ENCODE measurements around the gene STAMBP. TPM values are rescaled to one million over a fixed set of nuclear protein-coding genes. Genes with fewer than 3 reads are reported as not detected.

Gene STAMBP
- total and polyA plus RNA-seq, 2 of the 13 experiments (the other 11 are each of a cell fraction or from before 2014, with no cell fraction given) = 49.6 to 53.2 TPM

DNA sequence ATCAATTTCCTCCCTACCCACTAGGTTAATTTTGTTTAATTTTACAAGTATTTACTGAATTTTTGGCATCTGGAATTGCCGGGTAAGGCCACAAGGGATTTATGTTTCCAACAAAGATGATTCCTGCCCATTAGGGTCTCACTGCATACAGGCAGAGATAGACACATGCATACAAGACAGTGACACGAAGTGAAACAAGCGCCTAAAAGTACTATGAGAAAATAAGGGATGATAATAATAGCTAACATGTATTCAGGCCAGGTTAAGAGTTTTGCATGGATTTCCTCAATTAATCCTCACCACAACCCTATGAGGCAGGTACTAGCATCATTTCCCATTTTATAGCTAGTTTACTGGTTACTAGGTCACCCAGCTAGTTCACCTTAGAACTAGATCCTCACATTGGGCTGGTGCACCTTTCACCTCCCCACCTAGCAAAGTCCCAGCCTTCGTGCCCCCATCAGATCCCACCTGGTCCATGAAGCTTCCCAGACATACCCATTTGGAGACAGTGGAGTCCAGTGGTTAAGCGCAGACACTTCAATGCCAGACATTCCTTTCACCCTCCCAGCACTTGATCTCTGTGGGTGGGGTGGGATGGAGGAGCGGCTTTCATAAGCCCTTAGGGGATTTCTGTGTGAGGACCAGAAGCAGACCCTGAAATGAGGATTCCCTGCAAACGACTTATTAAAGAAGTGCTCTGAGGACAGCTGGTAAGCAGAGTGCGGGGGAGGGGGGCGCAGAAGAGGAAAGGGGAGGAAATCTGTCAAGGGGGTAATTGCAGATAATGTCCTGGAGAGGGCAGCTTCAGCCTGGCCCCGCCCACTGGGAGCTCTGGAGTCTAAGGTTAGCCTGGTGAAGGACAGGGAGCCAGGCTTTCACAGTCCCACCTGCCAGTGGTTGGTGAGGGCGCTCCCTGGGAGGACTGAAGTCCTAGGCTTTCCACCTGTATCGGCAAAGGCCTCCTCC, 92.1 kb downstream of the STAMBP start (continued):
- TF ChIP-seq MYC (CRISPR knock-in tag; IDR thresholded peaks at IDR 0.05; ENCODE audit: borderline replicate concordance) (0 out of 2 replicates have a peak, but pooled peaks have one; percentile 4), RXRB (CRISPR knock-in tag; IDR thresholded peaks at IDR 0.05; ENCODE audit: borderline replicate concordance) (no peak), SP1 (IDR thresholded peaks at IDR 0.05) (no peak), SP1 (CRISPR knock-in tag; IDR thresholded peaks at IDR 0.05) (peak; percentile 87), JUND (CRISPR knock-in tag; IDR thresholded peaks at IDR 0.05) (no peak), TCF7L2 (IDR thresholded peaks at IDR 0.05; ENCODE audit: low read depth, low read length) (no peak), ZSCAN25 (CRISPR knock-in tag; IDR thresholded peaks at IDR 0.05) (no peak), ZNF350 (CRISPR knock-in tag; IDR thresholded peaks at IDR 0.05; ENCODE audit: borderline replicate concordance, low read depth) (0 out of 2 replicates have a peak, but pooled peaks have one; percentile 14)
- TF ChIP-seq, protein P1, sequence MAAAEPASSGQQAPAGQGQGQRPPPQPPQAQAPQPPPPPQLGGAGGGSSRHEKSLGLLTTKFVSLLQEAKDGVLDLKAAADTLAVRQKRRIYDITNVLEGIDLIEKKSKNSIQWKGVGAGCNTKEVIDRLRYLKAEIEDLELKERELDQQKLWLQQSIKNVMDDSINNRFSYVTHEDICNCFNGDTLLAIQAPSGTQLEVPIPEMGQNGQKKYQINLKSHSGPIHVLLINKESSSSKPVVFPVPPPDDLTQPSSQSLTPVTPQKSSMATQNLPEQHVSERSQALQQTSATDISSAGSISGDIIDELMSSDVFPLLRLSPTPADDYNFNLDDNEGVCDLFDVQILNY (CRISPR knock-in tag; conservative IDR thresholded peaks at IDR 0.05) = no peak
- TF ChIP-seq, protein P2, sequence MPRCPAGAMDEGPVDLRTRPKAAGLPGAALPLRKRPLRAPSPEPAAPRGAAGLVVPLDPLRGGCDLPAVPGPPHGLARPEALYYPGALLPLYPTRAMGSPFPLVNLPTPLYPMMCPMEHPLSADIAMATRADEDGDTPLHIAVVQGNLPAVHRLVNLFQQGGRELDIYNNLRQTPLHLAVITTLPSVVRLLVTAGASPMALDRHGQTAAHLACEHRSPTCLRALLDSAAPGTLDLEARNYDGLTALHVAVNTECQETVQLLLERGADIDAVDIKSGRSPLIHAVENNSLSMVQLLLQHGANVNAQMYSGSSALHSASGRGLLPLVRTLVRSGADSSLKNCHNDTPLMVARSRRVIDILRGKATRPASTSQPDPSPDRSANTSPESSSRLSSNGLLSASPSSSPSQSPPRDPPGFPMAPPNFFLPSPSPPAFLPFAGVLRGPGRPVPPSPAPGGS (CRISPR knock-in tag; IDR thresholded peaks at IDR 0.05) = no peak
- TF ChIP-seq, protein P3, sequence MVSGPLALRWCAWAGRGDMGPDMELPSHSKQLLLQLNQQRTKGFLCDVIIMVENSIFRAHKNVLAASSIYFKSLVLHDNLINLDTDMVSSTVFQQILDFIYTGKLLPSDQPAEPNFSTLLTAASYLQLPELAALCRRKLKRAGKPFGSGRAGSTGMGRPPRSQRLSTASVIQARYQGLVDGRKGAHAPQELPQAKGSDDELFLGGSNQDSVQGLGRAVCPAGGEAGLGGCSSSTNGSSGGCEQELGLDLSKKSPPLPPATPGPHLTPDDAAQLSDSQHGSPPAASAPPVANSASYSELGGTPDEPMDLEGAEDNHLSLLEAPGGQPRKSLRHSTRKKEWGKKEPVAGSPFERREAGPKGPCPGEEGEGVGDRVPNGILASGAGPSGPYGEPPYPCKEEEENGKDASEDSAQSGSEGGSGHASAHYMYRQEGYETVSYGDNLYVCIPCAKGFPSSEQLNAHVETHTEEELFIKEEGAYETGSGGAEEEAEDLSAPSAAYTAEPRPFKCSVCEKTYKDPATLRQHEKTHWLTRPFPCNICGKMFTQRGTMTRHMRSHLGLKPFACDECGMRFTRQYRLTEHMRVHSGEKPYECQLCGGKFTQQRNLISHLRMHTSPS (CRISPR knock-in tag; IDR thresholded peaks at IDR 0.05; ENCODE audit: low read depth) = no peak
- TF ChIP-seq, protein P4, sequence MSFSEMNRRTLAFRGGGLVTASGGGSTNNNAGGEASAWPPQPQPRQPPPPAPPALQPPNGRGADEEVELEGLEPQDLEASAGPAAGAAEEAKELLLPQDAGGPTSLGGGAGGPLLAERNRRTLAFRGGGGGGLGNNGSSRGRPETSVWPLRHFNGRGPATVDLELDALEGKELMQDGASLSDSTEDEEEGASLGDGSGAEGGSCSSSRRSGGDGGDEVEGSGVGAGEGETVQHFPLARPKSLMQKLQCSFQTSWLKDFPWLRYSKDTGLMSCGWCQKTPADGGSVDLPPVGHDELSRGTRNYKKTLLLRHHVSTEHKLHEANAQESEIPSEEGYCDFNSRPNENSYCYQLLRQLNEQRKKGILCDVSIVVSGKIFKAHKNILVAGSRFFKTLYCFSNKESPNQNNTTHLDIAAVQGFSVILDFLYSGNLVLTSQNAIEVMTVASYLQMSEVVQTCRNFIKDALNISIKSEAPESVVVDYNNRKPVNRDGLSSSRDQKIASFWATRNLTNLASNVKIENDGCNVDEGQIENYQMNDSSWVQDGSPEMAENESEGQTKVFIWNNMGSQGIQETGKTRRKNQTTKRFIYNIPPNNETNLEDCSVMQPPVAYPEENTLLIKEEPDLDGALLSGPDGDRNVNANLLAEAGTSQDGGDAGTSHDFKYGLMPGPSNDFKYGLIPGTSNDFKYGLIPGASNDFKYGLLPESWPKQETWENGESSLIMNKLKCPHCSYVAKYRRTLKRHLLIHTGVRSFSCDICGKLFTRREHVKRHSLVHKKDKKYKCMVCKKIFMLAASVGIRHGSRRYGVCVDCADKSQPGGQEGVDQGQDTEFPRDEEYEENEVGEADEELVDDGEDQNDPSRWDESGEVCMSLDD (CRISPR knock-in tag; IDR thresholded peaks at IDR 0.05; ENCODE audit: borderline replicate concordance) = no peak
- TF ChIP-seq, protein P5, sequence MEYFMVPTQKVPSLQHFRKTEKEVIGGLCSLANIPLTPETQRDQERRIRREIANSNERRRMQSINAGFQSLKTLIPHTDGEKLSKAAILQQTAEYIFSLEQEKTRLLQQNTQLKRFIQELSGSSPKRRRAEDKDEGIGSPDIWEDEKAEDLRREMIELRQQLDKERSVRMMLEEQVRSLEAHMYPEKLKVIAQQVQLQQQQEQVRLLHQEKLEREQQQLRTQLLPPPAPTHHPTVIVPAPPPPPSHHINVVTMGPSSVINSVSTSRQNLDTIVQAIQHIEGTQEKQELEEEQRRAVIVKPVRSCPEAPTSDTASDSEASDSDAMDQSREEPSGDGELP (IDR thresholded peaks at IDR 0.05; ENCODE audit: borderline replicate concordance, low read depth) = 0 out of 2 replicates have a peak, but pooled peaks have one; percentile 17
